Smooth muscle cell (in vitro differentiated cells): ENCODE results near the gene IMMP1L. TPM values are rescaled to one million over a fixed set of nuclear protein-coding genes. Genes with fewer than 3 reads are reported as not detected.
"Not testable (repeated sequence)": the region's sequence is repeated elsewhere in the genome, so short reads cannot be mapped to it uniquely, and the experiment has no call there.

Experiments
- DNase-seq: peaks from one replicate; lab custom pipeline; 2025; ENCODE audit not compliant: unreplicated experiment; lab: John Stamatoyannopoulos, UW
- H2AFZ ChIP-seq: fragments of 200-600 bp; sonication (generic); 2 replicates; pipeline ENCODE4 v1.6.0; 2016; ENCODE audit warnings: antibody characterized with exemption, low read depth, mild to moderate bottlenecking
- H3F3A ChIP-seq: fragments of 200-600 bp; sonication (generic); 2 replicates; pipeline ENCODE4 v1.6.0; 2017; ENCODE audit warnings: antibody characterized with exemption, low read depth
- H3K27ac ChIP-seq: fragments of 200-600 bp; sonication (generic); 2 replicates; pipeline ENCODE4 v1.5.1; 2016; ENCODE audit warnings: low read depth, mild to moderate bottlenecking
- H3K27me3 ChIP-seq: fragments of 200-600 bp; sonication (generic); 2 replicates; pipeline ENCODE4 v1.6.1; 2016; ENCODE audit warnings: low read depth, mild to moderate bottlenecking
- H3K36me3 ChIP-seq: fragments of 200-600 bp; sonication (generic); 2 replicates; pipeline ENCODE4 v1.5.1; 2016; ENCODE audit warnings: low read depth
- H3K4me1 ChIP-seq: fragments of 200-600 bp; sonication (generic); 2 replicates; pipeline ENCODE4 v1.5.1; 2016; ENCODE audit warnings: low read depth
- H3K4me2 ChIP-seq: fragments of 200-600 bp; sonication (generic); 2 replicates; pipeline ENCODE4 v1.6.0; 2016; ENCODE audit warnings: mild to moderate bottlenecking
- H3K4me3 ChIP-seq: fragments of 200-600 bp; sonication (generic); 2 replicates; pipeline ENCODE4 v1.5.1; 2016; ENCODE audit warnings: mild to moderate bottlenecking
- H3K79me2 ChIP-seq: fragments of 200-600 bp; sonication (generic); 2 replicates; pipeline ENCODE4 v1.6.0; 2016; ENCODE audit warnings: low read depth, mild to moderate bottlenecking
- H3K9ac ChIP-seq: fragments of 200-600 bp; sonication (generic); 2 replicates; pipeline ENCODE4 v1.6.0; 2016; ENCODE audit warnings: low read depth
- H3K9me3 ChIP-seq: fragments of 200-600 bp; sonication (generic); replicated peaks from 2 replicates; pipeline ENCODE4 v1.5.1; 2016; ENCODE audit warnings: low read depth
- H4K20me1 ChIP-seq: fragments of 200-600 bp; sonication (generic); 2 replicates; pipeline ENCODE4 v1.6.0; 2016; ENCODE audit warnings: low read depth
- WGBS: methylation state at CpG from one replicate; pipeline ENCODE4 v1.1.7; 2016; ENCODE audit warnings: low lambda C conversion rate; 5-methylcytosine and 5-hydroxymethylcytosine counted together
- polyA plus RNA-seq: library from polyadenylated mRNA; unstranded; fragments of >200 nt; fragmentation: Nextera tagmentation; extraction: Ambion mirVana; gene quantifications from 2 replicates; pipeline ENCODE4 v1.2.1, GENCODE V29; 2016
- total RNA-seq: library from RNA; depleted of rRNA; stranded (reverse); fragments of >200 nt; gene quantifications from 2 replicates; pipeline ENCODE4 v1.2.3, GENCODE V29; 2014
- TF ChIP-seq, protein P1 (sequence below): fragments of 200-600 bp; sonication (generic); IDR thresholded peaks from 2 replicates; pipeline ENCODE4 v1.5.1; 2017; ENCODE audit warnings: borderline replicate concordance, mild to moderate bottlenecking, antibody characterized with exemption; ENCODE audit not compliant: insufficient read depth, poor library complexity, severe bottlenecking

IMMP1L gene
- total and polyA plus RNA-seq, 2 experiments from 2014 or later: 11.8 to 32.2 TPM

DNA sequence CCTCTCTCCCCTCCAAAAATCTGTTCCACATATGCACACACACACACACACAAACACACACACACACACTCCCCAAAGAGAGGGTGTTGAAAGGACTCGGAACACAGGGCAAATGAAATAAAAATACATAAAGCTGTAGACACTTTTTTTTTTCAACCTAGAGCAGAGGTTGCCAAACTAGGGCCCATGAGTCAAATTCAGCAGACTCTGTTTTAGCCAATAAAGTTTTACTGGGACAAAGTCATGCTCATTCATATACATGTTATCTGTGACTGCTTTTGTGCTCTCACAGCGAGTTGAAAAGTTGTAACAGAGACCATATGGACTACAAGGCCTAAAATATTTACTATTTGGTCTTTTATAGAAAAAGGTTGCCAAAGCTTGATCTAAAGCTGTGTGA lies 8.9 kb downstream of the IMMP1L start:
- no peaks in the 10 kb centered on the region for H3K27me3 ChIP-seq
- 51% methylated on average over 2 of the region's 2 CpGs for whole genome bisulfite sequencing

DNA sequence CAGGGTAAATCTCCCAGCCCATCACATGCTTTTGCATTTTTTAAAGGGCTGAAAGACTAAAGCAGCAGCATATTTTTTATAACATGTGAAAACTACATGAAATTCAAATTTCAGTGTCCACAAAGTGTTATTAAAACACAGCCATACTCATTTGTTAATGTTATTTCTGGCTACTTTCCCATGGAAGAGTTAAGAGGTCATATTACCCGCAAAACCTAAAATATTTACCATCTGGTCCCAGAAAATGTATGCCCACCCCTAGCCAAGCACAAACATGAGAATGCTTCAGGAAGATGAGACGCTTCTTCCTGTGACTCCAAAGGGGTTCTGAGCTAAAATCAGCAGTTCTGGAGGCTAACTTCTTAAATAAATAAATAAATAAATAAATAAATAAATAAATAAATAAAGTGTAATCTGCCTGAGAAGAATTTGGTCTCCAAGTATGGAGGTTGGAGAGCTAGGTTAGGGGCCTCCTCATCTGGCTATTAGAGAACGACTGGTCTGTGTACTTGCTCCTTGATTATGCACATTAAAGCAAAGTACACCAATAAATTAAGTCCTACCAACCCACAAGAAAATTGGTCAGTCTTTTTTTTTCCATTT lies 9.7 kb downstream of the IMMP1L start:
- TF ChIP-seq, protein P1, sequence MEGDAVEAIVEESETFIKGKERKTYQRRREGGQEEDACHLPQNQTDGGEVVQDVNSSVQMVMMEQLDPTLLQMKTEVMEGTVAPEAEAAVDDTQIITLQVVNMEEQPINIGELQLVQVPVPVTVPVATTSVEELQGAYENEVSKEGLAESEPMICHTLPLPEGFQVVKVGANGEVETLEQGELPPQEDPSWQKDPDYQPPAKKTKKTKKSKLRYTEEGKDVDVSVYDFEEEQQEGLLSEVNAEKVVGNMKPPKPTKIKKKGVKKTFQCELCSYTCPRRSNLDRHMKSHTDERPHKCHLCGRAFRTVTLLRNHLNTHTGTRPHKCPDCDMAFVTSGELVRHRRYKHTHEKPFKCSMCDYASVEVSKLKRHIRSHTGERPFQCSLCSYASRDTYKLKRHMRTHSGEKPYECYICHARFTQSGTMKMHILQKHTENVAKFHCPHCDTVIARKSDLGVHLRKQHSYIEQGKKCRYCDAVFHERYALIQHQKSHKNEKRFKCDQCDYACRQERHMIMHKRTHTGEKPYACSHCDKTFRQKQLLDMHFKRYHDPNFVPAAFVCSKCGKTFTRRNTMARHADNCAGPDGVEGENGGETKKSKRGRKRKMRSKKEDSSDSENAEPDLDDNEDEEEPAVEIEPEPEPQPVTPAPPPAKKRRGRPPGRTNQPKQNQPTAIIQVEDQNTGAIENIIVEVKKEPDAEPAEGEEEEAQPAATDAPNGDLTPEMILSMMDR: no peak
- Histone ChIP-seq H3K27me3 (no peaks in the 10 kb centered on the region), H4K20me1 (peaks cover 37% of the 10 kb centered on the region), H3K9me3 (no peaks in the 10 kb centered on the region), H3K27ac (no peak overlapping the region), H3K4me1 (no peaks in the 10 kb centered on the region), H3K4me3 (no peak overlapping the region), H2AFZ (no peak overlapping the region), H3F3A (no peaks in the 10 kb centered on the region), H3K79me2 (peaks cover 76% of the 10 kb centered on the region), H3K9ac (no peak overlapping the region), H3K36me3 (no peaks in the 10 kb centered on the region), H3K4me2 (no peak overlapping the region)
- no peak for DNase-seq
- 96% methylated on average over 3 of the region's 3 CpGs for WGBS

More for the DNA sequence above, 8.9 kb downstream of the IMMP1L start:
- peaks cover 78% of the 10 kb centered on the region for H3K79me2 ChIP-seq
- no peaks in the 10 kb centered on the region for H3K9me3 ChIP-seq
- H3K9ac ChIP-seq: no peak overlapping the region
- H3K4me2 ChIP-seq: no peak overlapping the region
- H3K4me1 ChIP-seq: no peaks in the 10 kb centered on the region
- no peak overlapping the region for H2AFZ ChIP-seq
- TF ChIP-seq, protein P1: no peak
- H4K20me1 ChIP-seq: peaks cover 37% of the 10 kb centered on the region
- no peak overlapping the region for H3K4me3 ChIP-seq
- H3F3A ChIP-seq: no peaks in the 10 kb centered on the region
- H3K36me3 ChIP-seq: no peaks in the 10 kb centered on the region
- no peak for DNase-seq
- H3K27ac ChIP-seq: no peak overlapping the region

DNA sequence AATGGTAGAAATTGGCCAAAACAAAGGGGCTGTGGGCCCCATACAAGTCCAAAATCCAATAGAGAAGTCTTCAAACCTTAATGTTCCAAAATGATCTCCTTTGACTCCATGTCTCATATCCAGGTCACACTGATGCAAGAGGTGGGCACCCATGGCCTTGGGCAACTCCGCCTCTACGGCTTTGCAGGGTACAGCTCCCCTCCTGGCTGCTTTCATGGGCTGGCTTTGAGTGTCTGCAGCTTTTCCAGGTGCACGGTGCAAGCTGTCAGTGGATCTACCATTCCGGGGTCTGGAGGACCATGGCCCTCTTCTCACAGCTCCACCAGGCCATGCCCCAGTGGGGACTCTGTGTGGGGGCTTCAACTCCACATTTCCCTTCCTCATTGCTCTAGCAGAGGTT lies 15.7 kb downstream of the IMMP1L start:
- not testable (repeated sequence) for H3F3A ChIP-seq, H3K9me3 ChIP-seq, H2AFZ ChIP-seq, H3K27me3 ChIP-seq, H3K4me2 ChIP-seq, H3K27ac ChIP-seq, H3K9ac ChIP-seq, H3K36me3 ChIP-seq, H3K4me1 ChIP-seq, H3K4me3 ChIP-seq, DNase-seq
- Histone ChIP-seq H4K20me1 (peaks cover 27% of the 10 kb centered on the region), H3K79me2 (peaks cover 46% of the 10 kb centered on the region)
- 97% methylated on average over 4 of the region's 4 CpGs for WGBS

DNA sequence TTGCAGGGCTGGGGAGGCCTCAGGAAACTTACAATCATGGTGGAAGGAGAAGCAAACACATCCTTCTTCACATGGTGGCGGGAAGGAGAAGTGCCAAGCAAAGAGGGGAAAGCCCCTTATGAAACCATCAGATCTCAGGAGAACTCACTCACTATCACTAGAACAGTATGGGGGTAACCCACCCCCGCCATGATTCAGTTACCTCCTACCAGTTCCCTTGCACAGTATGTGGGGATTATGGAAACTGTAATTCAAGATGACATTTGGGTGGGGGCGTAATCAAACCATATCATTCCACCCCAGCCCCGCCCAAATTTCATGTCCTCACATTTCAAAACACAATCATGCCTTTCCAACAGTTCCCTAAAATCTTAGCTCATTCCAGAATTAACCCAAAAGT lies 16.2 kb downstream of the IMMP1L start:
- Histone ChIP-seq H3K9ac (no peak overlapping the region), H4K20me1 (peaks cover 30% of the 10 kb centered on the region), H3K36me3 (no peaks in the 10 kb centered on the region), H3K4me2 (no peak overlapping the region), H3K4me1 (no peaks in the 10 kb centered on the region), H3K9me3 (no peaks in the 10 kb centered on the region), H3K27ac (no peak overlapping the region), H3K4me3 (no peak overlapping the region), H3K79me2 (peaks cover 41% of the 10 kb centered on the region), H3K27me3 (no peaks in the 10 kb centered on the region), H2AFZ (no peak overlapping the region), H3F3A (no peaks in the 10 kb centered on the region)
- 99% methylated on average over 4 of the region's 4 CpGs for WGBS
- TF ChIP-seq, protein P1: no peak
- DNase-seq: no peak
